Non-pigmented ciliary epithelial cell (primary cell): Measurements from ENCODE around the gene XAF1.
"Not testable (repeated sequence)": the region's sequence is repeated elsewhere in the genome, so short reads cannot be mapped to it uniquely, and the experiment has no call there.

Source experiments
- DNase-seq: peaks from one replicate; pipeline ENCODE4 v3.0.0-alpha.2; 2010; ENCODE audit warnings: low read depth

Gene XAF1

GRCh38 chr17:6800422-6801027, 44.7 kb downstream of the XAF1 start:
- DNase-seq = no peak

GRCh38 chr17:6811510-6811909, 55.7 kb downstream of the XAF1 start:
- DNase-seq = no peak

GRCh38 chr17:6812295-6812694, 56.4 kb downstream of the XAF1 start:
- no peak for DNase-seq

GRCh38 chr17:6815775-6816174, 59.9 kb downstream of the XAF1 start:
- no peak for DNase-seq

GRCh38 chr17:6816368-6816767, 60.5 kb downstream of the XAF1 start:
- not testable (repeated sequence) for DNase-seq

- no peak for DNase-seq
Measured at GRCh38 chr17:6818938-6819337, 63.1 kb downstream of the XAF1 start.

GRCh38 chr17:6823011-6823442, 67.2 kb downstream of the XAF1 start:
- DNase-seq = peak; percentile 36
